ENCODE results near the gene C11orf68. TPM values are rescaled to one million over a fixed set of nuclear protein-coding genes. Genes with fewer than 3 reads are reported as not detected.

Gene C11orf68
- total RNA-seq, 1 experiment from 2014 or later = 31.9 TPM

DNA sequence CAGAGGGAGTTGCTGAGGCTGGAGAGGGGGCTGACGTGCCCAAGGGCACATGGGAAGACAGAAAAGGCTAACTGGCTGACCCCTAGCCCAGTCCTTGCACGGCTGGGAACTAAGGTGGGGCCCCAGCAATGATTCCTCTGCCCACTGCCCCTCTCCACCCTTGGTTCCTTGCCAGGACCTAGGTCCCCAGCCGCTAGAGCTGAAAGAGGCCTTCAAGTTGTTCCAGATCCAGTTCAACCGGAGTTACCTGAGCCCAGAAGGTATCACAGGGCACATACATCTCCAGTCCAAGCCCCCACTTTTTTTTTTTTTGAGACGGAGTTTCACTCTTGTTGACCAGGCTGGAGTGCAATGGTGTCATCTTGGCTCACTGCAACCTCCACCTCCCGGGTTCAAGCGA is 38.8 kb downstream of the C11orf68 start (continued):
- TF ChIP-seq, protein P1, sequence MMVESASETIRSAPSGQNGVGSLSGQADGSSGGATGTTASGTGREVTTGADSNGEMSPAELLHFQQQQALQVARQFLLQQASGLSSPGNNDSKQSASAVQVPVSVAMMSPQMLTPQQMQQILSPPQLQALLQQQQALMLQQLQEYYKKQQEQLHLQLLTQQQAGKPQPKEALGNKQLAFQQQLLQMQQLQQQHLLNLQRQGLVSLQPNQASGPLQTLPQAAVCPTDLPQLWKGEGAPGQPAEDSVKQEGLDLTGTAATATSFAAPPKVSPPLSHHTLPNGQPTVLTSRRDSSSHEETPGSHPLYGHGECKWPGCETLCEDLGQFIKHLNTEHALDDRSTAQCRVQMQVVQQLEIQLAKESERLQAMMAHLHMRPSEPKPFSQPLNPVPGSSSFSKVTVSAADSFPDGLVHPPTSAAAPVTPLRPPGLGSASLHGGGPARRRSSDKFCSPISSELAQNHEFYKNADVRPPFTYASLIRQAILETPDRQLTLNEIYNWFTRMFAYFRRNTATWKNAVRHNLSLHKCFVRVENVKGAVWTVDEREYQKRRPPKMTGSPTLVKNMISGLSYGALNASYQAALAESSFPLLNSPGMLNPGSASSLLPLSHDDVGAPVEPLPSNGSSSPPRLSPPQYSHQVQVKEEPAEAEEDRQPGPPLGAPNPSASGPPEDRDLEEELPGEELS (CRISPR knock-in tag; IDR thresholded peaks at IDR 0.05) = no peak
- TF ChIP-seq FOXK1 (CRISPR knock-in tag; IDR thresholded peaks at IDR 0.05) (no peak), GTF2I (CRISPR knock-in tag; conservative IDR thresholded peaks at IDR 0.05) (no peak), NFE2L1 (CRISPR knock-in tag; IDR thresholded peaks at IDR 0.05) (no peak)

DNA sequence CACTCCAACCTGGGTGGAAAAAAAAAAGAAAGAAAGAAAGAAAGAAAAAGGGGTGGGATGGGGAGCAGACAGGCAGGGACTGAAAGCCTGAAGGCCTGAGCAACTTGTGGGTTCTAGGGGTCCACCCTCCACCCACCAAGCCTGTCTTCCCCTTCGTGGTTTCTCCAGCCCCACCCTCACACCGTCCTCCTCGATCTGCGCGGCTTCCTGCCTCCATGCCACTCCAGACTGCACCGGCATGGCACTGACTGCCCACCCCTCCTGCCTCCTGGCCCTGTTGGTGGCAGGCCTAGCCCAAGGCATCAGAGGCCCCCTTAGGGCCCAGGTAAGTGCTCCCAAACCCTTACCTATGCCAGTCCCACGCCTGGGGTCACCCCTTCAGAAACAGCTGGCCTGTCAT is 39.2 kb downstream of the C11orf68 start, which contains the start of gene CTSW:
Gene CTSW (plus strand): TSS at position 221 of the 400 bp plus-strand sequence. CDS start 18 bp downstream, at position 239.
- Mint-ChIP-seq H3K36me3 (peaks cover 20% of the 10 kb centered on the region), H3K4me3 (no peak within 1 kb of the TSS), H3K4me1 (peaks cover 2% of the 10 kb centered on the region), H3K27me3 (ENCODE audit: low read depth) (peaks cover 14% of the 10 kb centered on the region), H3K9me3 (no peaks in the 10 kb centered on the region), H3K27ac (no peak within 1 kb of the TSS)
- no peak for DNase-seq (ENCODE audit: low spot score)
- CTCF ChIA-PET = interaction anchor here (1.0 to 2.7 kb wide), 6 partner anchors 8 to 143 kb away, joined by 3 to 24 read pairs (median 4); partner anchors contain the start of genes CCDC85B, FIBP and MUS81
- no peak for ATAC-seq
- POLR2A ChIA-PET = interaction anchor here (0.6 to 1.1 kb wide), 2 partner anchors 9 to 10 kb away, joined by 3 read pairs; partner anchors contain the start of gene FIBP
- TF ChIP-seq, protein P2, sequence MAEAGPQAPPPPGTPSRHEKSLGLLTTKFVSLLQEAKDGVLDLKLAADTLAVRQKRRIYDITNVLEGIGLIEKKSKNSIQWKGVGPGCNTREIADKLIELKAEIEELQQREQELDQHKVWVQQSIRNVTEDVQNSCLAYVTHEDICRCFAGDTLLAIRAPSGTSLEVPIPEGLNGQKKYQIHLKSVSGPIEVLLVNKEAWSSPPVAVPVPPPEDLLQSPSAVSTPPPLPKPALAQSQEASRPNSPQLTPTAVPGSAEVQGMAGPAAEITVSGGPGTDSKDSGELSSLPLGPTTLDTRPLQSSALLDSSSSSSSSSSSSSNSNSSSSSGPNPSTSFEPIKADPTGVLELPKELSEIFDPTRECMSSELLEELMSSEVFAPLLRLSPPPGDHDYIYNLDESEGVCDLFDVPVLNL (CRISPR knock-in tag; IDR thresholded peaks at IDR 0.05; ENCODE audit: borderline replicate concordance, low read depth) = no peak
- TF ChIP-seq, protein P3, sequence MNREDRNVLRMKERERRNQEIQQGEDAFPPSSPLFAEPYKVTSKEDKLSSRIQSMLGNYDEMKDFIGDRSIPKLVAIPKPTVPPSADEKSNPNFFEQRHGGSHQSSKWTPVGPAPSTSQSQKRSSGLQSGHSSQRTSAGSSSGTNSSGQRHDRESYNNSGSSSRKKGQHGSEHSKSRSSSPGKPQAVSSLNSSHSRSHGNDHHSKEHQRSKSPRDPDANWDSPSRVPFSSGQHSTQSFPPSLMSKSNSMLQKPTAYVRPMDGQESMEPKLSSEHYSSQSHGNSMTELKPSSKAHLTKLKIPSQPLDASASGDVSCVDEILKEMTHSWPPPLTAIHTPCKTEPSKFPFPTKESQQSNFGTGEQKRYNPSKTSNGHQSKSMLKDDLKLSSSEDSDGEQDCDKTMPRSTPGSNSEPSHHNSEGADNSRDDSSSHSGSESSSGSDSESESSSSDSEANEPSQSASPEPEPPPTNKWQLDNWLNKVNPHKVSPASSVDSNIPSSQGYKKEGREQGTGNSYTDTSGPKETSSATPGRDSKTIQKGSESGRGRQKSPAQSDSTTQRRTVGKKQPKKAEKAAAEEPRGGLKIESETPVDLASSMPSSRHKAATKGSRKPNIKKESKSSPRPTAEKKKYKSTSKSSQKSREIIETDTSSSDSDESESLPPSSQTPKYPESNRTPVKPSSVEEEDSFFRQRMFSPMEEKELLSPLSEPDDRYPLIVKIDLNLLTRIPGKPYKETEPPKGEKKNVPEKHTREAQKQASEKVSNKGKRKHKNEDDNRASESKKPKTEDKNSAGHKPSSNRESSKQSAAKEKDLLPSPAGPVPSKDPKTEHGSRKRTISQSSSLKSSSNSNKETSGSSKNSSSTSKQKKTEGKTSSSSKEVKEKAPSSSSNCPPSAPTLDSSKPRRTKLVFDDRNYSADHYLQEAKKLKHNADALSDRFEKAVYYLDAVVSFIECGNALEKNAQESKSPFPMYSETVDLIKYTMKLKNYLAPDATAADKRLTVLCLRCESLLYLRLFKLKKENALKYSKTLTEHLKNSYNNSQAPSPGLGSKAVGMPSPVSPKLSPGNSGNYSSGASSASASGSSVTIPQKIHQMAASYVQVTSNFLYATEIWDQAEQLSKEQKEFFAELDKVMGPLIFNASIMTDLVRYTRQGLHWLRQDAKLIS (CRISPR knock-in tag; IDR thresholded peaks at IDR 0.05; ENCODE audit: borderline replicate concordance) = no peak
- TF ChIP-seq ZNF396 (CRISPR knock-in tag; IDR thresholded peaks at IDR 0.05; ENCODE audit: borderline replicate concordance) = no peak
- TF ChIP-seq OVOL2 (CRISPR knock-in tag; IDR thresholded peaks at IDR 0.05; ENCODE audit: borderline replicate concordance) = no peak
- no peak for TF ChIP-seq ZNF138 (CRISPR knock-in tag; conservative IDR thresholded peaks at IDR 0.05)
- TF ChIP-seq, protein P4, sequence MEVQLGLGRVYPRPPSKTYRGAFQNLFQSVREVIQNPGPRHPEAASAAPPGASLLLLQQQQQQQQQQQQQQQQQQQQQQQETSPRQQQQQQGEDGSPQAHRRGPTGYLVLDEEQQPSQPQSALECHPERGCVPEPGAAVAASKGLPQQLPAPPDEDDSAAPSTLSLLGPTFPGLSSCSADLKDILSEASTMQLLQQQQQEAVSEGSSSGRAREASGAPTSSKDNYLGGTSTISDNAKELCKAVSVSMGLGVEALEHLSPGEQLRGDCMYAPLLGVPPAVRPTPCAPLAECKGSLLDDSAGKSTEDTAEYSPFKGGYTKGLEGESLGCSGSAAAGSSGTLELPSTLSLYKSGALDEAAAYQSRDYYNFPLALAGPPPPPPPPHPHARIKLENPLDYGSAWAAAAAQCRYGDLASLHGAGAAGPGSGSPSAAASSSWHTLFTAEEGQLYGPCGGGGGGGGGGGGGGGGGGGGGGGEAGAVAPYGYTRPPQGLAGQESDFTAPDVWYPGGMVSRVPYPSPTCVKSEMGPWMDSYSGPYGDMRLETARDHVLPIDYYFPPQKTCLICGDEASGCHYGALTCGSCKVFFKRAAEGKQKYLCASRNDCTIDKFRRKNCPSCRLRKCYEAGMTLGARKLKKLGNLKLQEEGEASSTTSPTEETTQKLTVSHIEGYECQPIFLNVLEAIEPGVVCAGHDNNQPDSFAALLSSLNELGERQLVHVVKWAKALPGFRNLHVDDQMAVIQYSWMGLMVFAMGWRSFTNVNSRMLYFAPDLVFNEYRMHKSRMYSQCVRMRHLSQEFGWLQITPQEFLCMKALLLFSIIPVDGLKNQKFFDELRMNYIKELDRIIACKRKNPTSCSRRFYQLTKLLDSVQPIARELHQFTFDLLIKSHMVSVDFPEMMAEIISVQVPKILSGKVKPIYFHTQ (CRISPR knock-in tag; IDR thresholded peaks at IDR 0.05) = no peak
- TF ChIP-seq, protein P5, sequence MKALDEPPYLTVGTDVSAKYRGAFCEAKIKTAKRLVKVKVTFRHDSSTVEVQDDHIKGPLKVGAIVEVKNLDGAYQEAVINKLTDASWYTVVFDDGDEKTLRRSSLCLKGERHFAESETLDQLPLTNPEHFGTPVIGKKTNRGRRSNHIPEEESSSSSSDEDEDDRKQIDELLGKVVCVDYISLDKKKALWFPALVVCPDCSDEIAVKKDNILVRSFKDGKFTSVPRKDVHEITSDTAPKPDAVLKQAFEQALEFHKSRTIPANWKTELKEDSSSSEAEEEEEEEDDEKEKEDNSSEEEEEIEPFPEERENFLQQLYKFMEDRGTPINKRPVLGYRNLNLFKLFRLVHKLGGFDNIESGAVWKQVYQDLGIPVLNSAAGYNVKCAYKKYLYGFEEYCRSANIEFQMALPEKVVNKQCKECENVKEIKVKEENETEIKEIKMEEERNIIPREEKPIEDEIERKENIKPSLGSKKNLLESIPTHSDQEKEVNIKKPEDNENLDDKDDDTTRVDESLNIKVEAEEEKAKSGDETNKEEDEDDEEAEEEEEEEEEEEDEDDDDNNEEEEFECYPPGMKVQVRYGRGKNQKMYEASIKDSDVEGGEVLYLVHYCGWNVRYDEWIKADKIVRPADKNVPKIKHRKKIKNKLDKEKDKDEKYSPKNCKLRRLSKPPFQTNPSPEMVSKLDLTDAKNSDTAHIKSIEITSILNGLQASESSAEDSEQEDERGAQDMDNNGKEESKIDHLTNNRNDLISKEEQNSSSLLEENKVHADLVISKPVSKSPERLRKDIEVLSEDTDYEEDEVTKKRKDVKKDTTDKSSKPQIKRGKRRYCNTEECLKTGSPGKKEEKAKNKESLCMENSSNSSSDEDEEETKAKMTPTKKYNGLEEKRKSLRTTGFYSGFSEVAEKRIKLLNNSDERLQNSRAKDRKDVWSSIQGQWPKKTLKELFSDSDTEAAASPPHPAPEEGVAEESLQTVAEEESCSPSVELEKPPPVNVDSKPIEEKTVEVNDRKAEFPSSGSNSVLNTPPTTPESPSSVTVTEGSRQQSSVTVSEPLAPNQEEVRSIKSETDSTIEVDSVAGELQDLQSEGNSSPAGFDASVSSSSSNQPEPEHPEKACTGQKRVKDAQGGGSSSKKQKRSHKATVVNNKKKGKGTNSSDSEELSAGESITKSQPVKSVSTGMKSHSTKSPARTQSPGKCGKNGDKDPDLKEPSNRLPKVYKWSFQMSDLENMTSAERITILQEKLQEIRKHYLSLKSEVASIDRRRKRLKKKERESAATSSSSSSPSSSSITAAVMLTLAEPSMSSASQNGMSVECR (CRISPR knock-in tag; IDR thresholded peaks at IDR 0.05; ENCODE audit: borderline replicate concordance) = no peak
- TF ChIP-seq ZNF671 (CRISPR knock-in tag; IDR thresholded peaks at IDR 0.05) = no peak
- TF ChIP-seq, protein P6, sequence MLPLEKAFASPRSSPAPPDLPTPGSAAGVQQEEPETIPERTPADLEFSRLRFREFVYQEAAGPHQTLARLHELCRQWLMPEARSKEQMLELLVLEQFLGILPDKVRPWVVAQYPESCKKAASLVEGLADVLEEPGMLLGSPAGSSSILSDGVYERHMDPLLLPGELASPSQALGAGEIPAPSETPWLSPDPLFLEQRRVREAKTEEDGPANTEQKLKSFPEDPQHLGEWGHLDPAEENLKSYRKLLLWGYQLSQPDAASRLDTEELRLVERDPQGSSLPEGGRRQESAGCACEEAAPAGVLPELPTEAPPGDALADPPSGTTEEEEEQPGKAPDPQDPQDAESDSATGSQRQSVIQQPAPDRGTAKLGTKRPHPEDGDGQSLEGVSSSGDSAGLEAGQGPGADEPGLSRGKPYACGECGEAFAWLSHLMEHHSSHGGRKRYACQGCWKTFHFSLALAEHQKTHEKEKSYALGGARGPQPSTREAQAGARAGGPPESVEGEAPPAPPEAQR (CRISPR knock-in tag; IDR thresholded peaks at IDR 0.05) = no peak
